GM12874 (cell line): ENCODE measurements around the gene GGT5.

Experiments
- TF ChIP-seq, protein P1 (sequence below): IDR thresholded peaks from 2 replicates; pipeline ENCODE4 v1.5.1; 2011; ENCODE audit warnings: low read depth, mild to moderate bottlenecking, control low read depth, low read length, moderate library complexity; ENCODE audit not compliant: insufficient read depth

GGT5 gene

GRCh38 chr22:24181088-24181995 is 63.5 kb downstream of the GGT5 start, which contains the start of gene SUSD2:
Gene SUSD2 (plus strand): TSS chr22:24181487. CDS start chr22:24181520, 33 bp downstream.
- TF ChIP-seq, protein P1, sequence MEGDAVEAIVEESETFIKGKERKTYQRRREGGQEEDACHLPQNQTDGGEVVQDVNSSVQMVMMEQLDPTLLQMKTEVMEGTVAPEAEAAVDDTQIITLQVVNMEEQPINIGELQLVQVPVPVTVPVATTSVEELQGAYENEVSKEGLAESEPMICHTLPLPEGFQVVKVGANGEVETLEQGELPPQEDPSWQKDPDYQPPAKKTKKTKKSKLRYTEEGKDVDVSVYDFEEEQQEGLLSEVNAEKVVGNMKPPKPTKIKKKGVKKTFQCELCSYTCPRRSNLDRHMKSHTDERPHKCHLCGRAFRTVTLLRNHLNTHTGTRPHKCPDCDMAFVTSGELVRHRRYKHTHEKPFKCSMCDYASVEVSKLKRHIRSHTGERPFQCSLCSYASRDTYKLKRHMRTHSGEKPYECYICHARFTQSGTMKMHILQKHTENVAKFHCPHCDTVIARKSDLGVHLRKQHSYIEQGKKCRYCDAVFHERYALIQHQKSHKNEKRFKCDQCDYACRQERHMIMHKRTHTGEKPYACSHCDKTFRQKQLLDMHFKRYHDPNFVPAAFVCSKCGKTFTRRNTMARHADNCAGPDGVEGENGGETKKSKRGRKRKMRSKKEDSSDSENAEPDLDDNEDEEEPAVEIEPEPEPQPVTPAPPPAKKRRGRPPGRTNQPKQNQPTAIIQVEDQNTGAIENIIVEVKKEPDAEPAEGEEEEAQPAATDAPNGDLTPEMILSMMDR: no peak

GRCh38 chr22:24180316-24181087 is 64.4 kb downstream of the GGT5 start:
- TF ChIP-seq, protein P1: no peak

DNA sequence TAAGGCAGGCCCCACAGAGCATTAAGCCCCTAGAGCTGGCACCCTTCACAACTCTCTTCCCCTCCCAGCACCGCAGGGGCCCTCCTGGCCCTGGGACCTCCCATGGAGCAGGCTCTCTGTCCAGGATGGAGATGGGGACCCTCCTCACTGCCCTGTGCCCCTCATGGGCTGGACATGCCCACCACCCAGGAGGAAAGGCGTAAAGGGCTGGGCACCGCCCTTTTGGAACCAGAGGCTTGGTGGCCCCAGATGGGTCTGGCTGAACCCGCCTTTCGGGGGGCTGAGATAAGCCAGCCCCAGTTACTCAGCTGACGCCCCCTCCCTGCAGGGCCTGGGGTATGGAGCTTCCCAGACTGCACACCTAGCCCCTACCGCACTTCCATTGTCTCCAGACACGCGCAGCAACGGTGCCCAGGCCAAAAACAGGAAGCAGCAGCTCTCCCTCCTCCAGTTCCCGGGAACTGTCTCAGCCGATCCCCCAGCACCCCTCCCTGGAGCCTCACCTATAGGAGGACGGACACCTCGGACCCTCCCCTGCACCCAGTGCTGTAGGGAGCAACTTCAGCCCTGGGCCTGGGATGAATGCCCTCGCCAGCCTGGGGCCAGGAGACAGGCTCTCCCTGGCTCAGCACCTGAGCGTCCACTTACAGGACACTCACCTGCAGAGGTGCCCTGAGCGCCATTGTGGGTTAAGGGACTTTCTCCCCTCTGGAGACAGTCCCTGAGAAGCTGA is 65.2 kb downstream of the GGT5 start:
- TF ChIP-seq, protein P1: no peak

DNA sequence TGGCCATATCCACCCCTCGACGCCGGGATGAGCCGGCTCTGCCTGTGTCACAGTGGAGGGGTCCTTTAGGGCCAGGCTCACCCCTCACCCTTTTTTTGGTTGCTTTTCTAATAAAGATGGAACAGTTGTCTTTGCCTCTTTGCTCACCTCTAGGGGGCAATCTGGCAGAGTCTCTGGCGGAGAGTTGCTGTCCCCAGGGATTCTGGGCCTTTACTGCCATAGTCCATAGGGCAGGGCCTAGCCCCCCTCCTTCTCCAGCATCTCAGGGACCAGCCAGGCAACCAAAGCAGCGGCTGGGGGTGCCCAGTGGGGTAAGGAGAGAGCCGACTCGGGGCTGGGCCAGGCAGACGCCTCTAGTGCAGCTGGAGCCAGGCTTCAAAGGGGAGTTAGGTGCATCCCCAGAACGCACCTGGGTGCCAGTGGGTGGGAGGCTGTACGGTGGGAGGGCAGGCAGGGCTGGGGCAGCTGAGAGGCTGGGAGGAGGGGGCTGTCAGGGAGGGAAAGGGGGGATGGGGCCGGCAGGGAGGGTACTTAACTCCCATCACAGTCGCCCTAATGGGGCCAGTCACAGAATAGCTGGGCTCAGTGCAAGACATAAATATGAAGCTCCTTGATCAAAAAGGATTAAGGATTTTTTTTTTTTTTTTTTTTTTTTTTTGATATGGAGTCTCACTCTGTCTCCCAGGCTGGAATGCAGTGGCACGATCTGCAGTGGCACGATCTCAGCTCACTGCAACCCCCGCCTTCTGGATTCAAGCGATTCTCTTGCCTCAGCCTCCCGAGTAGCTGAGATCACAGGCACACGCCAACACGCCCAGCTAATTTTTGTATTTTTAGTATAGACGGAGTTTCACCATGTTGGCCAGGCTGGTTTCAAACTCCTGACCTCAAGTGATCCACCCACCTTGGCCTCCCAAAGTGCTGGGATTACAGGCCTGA is 66.1 kb downstream of the GGT5 start:
- TF ChIP-seq, protein P1: 0 out of 2 replicates have a peak, but pooled peaks have one; percentile 29

DNA sequence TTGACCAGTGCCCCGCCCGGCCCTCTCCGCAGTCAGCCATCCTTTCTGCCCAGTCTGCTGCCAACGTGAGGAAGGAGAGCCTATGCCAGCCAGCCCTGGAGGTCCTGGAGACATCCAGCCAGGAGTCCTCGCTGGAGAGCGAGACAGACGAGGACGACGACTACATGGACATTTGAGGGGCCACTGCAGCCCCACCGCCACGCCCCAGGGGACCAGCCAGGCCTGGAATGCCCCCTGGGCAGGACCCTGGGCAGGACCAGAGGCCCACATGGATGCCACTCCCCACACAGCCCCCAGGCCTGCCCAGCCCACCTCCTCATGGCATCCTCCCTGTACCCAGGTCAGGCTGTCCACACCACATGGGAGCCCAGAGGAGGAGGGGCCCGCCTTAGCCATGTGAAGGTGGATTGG is 66.9 kb downstream of the GGT5 start:
- TF ChIP-seq, protein P1: no peak

GRCh38 chr22:24177456-24177855 is 67.4 kb downstream of the GGT5 start:
- TF ChIP-seq, protein P1: no peak
